GM10248 (cell line): Measurements from ENCODE around the gene ZPBP2.
"Not testable (repeated sequence)": the region's sequence is repeated elsewhere in the genome, so short reads cannot be mapped to it uniquely, and the experiment has no call there.

Source experiments
- CTCF ChIA-PET: fragments of 300-600 bp; sonication (Branson Sonifier 250); formaldehyde crosslinking; extraction: SDS; loops from one replicate; lab custom pipeline; 2021; ENCODE audit warnings: antibody characterized with exemption; lab: Yijun Ruan, JAX
- POLR2A ChIA-PET: fragments of 350-650 bp; sonication (Branson Sonifier 250); formaldehyde crosslinking; extraction: SDS; loops from one replicate; lab custom pipeline; 2020; ENCODE audit warnings: antibody characterized with exemption; lab: Yijun Ruan, JAX
- DNase-seq: peaks from one replicate; pipeline ENCODE4 v3.0.0; 2012; ENCODE audit errors: extremely low spot score
- TF ChIP-seq, protein P1 (sequence below): IDR thresholded peaks from 2 replicates; pipeline ENCODE4 v1.5.1; 2012; ENCODE audit warnings: mild to moderate bottlenecking, low read depth; ENCODE audit errors: extremely low read depth, missing control alignments, control extremely low read depth

The ZPBP2 gene

DNA sequence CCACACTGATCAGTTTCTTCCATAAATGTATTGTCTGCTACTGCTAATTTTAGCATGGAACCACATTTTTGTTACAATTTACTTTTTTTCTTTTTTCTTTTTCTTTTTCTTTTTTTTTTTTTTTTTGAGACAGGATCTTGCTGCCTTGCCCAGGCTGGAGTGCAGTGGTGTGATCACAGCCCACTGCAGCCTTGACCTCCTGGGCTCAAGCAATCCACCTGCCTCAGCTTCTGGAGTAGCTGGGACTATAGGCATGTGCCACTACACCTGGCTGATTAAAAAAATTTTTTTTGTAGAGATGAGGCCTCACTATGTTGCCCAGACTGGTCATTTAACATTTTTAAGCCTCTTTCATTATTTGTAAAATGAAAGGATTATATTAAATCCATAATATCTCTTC is 19.1 kb downstream of the ZPBP2 start:
- ChIA-PET POLR2A (no interaction called here), CTCF (interaction anchor here (0.6 to 1.2 kb wide), 4 partner anchors 9 to 141 kb away, joined by 3 to 4 read pairs (median 3); no protein-coding TSS in a partner anchor)
- TF ChIP-seq, protein P1, sequence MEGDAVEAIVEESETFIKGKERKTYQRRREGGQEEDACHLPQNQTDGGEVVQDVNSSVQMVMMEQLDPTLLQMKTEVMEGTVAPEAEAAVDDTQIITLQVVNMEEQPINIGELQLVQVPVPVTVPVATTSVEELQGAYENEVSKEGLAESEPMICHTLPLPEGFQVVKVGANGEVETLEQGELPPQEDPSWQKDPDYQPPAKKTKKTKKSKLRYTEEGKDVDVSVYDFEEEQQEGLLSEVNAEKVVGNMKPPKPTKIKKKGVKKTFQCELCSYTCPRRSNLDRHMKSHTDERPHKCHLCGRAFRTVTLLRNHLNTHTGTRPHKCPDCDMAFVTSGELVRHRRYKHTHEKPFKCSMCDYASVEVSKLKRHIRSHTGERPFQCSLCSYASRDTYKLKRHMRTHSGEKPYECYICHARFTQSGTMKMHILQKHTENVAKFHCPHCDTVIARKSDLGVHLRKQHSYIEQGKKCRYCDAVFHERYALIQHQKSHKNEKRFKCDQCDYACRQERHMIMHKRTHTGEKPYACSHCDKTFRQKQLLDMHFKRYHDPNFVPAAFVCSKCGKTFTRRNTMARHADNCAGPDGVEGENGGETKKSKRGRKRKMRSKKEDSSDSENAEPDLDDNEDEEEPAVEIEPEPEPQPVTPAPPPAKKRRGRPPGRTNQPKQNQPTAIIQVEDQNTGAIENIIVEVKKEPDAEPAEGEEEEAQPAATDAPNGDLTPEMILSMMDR, result no peak
- DNase-seq, result no peak

DNA sequence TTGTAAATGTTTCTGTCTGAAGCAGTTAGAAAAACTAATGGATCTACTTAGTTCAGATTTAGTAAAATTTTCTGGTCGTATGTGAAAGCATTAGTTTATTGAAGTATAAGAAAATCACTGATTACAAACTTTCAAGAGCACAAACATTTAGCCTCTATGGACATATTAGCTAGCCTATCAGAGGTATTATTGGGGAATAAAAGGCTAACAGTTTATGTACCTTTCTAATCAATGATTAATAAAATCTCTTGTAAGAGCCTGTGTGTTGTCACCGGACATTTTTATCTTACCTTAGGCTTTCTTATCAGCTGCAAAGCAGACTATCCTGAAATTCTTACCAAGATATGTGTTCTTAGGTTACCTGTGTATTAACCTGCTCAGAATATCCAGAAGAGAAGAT is 21.2 kb downstream of the ZPBP2 start:
- ChIA-PET CTCF (interaction anchor here (1.2 to 1.4 kb wide), 3 partner anchors 8 to 138 kb away, joined by 3 to 5 read pairs (median 4); no protein-coding TSS in a partner anchor), POLR2A (no interaction called here)
- DNase-seq, result no peak
- TF ChIP-seq, protein P1, result no peak

DNA sequence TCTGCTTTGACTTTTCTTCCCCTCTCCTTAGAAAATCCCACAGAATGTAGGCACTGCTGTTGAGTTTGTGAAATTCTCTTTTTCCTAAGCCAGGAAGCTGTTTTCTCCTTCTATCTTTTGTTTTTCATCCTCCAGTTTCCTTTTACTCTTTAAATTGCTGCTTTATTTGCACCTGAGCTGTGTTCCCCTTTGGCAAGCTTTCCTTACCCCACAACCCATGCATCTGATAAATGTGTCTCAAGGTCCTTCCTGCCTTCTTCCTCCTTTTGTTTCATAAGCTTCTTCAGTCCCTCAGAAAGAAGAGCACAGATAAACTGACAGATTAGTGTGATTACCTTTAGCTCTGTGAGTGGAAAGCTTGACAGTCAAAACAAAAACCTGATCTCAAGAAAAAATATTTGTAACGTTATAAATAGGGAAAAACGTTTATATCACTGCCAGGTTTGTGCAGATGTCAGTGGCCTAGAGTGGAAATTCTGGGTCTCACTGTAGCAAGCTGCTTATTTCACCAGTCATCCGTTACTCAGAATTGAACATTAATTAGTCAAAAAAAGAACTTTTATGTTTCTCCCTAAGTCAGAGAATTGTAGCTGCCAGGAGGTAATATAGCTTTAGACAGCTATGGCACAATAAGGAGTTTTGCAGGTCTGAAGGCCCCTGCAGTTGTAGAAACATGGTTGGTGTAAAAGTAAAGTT is 26.8 kb downstream of the ZPBP2 start:
- DNase-seq, result no peak
- POLR2A ChIA-PET, result no interaction called here
- TF ChIP-seq, protein P1, result no peak
- CTCF ChIA-PET, result interaction anchor here (0.9 to 3.8 kb wide), 8 partner anchors 9 to 272 kb away, joined by 3 to 16 read pairs (median 4); no protein-coding TSS in a partner anchor

DNA sequence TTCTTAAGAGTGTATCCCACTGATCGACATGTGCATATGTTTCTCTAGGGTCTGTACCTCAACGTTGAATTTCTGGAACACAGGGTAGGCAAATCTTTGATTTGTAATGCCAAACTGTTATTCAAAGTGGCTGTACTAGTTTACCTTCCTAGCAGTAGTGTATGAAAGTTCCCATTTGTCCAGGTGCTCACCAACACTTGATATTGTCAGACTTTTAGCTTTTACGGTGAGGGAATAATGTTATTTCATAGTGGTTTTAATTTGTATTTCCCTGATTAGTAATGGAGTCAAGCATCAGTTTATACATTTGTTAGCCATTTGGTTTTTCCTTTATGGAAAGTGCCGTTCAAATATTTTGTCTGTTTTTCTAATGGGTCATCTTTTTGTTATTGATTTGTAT is 30.1 kb downstream of the ZPBP2 start:
- CTCF ChIA-PET, result interaction anchor here (1.1 to 1.2 kb wide), 2 partner anchors 9 to 11 kb away, joined by 3 to 4 read pairs; no protein-coding TSS in a partner anchor
- TF ChIP-seq, protein P1, result no peak
- DNase-seq, result no peak
- POLR2A ChIA-PET, result no interaction called here

DNA sequence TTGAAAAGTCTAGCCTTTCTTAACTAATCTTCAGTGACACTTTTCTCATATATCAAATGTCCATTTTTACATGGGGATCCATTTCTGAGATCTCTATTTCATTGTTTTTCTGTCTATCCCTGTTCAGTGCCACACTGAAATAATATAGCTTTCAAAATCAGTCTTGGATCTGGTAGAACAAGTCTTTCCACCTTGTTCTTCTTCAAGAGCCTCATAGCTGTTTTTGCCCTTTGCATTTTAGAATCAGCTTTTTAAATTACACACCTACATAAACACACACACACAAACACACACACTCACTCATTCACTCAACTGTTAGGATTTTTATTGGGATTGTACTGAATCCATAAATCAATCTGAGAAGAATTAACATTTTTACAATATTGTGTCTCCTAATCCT is 31.2 kb downstream of the ZPBP2 start:
- TF ChIP-seq, protein P1, result no peak
- ChIA-PET POLR2A (interaction anchor here (0.7 kb wide), 1 partner anchor 346 kb away, joined by 4 read pairs; no protein-coding TSS in a partner anchor), CTCF (interaction anchor here (1.1 kb wide), 1 partner anchor 12 kb away, joined by 4 read pairs; no protein-coding TSS in a partner anchor)
- no peak for DNase-seq

DNA sequence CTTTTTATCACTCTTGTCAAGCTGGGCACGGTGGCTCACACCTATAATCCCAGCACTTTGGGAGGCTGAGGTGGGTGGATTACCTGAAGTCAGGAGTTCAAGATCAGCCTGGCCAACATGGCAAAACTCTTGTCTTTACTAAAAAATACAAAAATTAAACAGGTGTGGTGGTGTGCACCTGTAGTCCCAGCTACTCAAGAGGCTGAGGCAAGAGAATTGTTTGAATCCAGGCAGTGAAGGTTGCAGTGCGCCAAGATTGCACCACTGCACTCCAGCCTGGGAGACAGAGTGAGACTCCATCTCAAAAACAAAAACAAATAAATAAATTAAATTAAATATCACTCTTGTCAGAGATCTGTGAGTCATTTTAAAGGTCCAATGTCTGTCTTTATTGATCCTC is 34.0 kb downstream of the ZPBP2 start:
- DNase-seq, POLR2A ChIA-PET, CTCF ChIA-PET: not testable (repeated sequence)
